HG03159 (cell line): ENCODE measurements around the gene FER.

Source experiments
- ATAC-seq: cut with Tn5 transposase; IDR thresholded peaks from one replicate; pipeline ENCODE4 v1.9.1; 2021; ENCODE audit warnings: mild to moderate bottlenecking, moderate library complexity; ENCODE audit not compliant: unreplicated experiment

Gene FER

DNA sequence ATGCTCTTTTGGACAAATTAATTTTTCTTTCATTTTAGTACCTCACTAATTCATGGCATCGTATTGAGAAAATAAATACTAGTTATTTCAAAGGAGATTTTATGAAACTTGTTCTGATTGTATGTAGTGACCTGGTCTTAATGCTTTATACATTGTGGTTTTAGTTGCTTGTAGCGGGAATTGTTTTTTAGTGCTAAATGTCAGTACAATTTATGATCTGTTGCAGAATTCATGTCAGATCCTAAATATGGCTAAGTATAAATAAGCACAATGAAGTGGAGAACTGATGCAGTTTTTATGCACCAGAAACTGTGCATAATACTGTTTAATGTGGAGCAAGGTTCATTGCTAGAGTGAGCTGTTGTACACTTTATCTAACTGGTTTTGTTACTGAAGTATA lies 353.3 kb downstream of the FER start:
- ATAC-seq = no peak

DNA sequence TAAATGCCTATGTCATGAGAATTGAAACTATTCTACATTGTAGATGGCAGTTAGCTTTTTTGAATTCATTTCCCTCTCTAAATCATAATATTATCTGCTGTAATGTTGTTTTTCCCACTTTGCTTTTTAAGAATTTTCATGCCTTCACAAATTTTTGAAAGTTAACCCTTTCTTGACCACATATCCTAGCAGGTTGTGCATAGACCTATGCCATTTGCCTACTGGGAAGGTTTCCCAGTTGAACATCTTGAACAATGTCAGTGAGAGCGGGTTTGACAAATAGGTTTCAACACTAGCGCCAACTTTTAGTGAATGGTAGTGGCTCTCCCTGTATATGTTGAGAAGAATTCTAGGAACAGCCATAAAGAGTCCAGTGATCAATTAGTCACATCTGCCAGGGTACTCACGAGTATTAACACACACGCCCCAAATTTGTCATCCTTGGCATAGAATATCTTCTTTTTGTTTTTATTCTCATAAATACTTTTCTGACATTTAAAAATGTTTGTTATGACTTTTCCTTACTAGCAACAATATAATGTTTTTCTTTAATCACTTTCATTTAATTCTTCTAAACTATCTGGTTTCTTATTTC lies 354.5 kb downstream of the FER start:
- ATAC-seq = no peak

DNA sequence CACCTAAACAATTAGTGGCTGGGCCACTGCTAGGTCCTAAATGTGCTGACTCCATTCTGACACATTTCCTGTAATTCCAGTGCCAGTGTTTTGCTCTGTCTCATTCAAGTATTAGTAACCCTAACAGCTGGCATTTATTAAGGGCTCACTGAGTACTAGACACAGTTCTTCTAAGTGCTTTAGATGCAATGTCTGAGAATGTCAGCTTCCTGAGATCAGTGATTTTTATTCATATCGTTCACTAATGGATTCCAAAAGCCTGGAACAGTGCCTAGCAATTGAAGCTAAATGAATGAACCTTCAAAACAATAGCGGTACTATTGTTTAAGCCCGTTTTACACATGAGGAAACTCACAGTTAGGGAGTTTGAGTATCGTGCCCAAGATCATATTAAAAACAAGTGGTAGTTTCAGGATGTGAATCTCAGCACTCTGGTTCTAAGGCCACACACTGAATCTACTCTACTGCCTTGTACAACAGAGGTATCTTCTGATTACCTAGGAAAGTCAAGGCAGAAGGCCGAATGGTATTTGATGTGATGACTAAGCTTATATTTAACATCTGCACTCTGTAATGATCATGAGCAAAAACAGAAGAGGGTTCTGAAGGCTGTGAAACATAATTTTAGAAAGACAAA lies 358.1 kb downstream of the FER start:
- ATAC-seq = no peak

DNA sequence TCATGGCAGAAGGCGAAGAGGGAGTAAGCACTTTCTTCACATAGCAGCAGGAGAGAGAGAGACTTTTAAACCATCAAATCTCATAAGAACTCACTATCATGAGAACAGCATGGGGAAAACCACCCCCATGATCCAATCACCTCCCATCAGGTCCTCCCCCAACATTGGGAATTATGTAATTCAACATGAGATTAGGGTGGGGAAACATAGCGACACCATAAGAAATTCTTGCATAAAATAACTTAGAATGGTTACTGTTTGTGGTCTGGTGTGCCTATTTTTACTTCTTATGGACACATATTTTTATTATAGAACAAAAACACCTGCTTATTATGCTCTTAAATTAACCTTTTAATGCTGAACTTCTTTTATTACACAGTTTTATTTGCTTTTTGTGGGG lies 364.0 kb downstream of the FER start:
- no peak for ATAC-seq

DNA sequence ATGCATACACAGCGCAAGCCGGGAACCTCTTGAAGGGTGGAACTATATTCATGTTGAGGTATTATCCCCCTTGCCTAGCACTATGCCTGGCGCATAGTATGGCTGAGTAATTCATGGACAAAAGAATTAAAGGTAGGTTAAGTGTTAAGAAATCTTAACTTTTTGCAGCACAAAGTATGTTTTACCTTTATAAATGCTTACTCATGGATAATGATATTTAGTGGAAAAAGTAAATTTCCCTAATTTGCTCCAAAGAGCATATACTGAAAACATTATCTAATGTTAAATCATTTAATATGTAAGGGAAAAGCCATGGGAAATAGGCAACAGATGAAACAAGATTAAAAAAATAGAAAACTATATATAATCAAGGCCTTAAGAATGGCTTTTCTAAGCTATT lies 365.9 kb downstream of the FER start:
- ATAC-seq = no peak

DNA sequence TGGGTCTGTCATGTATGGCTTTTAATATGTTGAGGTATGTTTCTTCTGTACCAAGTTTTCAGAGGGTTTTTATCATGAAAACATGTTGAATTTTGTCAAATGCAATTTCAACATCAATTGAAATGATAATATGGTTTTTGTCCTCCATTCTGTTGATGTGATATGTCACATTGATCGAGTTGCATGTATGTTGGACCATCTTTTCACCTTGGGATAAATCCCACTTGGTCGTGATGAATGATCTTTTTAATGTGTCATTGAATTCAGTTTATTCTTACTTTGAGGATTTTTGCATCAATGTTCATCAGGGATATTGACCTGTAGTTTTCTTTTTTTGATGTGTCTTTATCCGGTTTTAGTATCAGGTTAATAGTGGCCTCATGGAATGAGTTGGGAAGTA lies 373.5 kb downstream of the FER start:
- ATAC-seq = no peak

DNA sequence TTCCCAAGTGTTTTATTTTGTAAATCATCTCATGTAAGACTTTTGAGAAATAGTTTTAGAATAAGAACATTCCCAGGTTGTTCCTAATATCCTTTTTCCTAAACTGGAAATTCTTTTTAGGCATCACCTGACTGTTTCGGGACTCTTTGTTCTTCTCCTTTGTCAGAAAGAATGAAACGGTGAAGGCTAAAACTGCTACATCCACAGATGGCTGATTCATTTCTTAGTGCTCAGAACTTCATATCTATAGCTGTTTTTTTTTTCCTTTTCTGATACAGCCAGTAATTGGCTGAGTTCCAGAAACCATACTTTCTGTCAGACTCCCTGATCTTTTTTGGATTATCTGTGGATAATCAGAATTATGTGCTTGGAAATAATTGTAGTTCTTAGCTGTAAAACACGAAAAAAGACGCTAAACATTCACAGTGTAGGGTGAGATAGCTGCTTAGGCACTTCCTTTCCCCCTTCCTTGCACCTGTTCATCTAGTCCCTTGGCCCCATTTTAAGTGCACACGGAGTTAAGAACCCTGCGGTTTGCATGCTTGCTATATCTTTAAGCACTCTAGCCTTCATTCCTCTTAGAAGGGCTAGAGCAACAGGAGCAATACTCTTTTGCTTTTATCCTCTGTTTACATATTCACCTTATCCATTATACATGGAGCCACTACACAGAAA lies 378.2 kb downstream of the FER start:
- no peak for ATAC-seq

DNA sequence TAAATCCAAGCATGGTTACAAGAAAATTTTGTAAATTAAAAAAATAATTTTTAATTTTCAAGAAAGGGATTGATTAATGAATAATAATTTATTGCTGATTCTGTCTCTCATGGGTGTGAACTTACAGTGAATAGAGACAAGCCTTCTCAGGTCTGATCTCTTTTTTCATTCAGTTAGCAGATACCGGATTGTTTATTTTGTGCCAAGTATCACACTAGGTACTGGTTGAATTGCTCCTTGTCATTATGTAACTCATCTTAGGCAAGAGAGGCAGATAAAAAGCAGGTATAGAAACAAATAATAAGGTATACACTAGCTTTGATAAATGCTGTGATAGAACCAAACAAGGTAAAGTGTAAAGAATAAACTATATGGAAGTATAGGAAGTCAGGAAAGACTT lies 378.8 kb downstream of the FER start:
- no peak for ATAC-seq

DNA sequence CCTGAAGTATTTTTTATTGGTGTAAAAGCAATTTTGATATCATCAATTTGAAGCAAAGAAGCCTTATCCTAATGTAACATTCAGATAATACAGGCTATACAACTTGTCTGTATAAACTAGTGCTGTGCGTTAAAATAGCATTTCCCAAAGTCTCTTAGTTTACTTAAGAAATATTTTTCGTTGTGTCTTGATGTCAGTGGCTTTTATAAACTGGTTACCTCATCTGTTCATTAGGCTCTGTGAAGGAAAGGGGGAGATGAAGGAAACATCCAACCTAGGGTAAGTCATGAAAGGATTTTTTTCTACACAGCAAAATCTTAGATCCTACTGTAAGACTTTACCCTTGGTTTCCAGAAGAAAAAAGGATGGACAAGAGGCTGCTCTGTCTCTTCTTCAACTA lies 389.2 kb downstream of the FER start:
- ATAC-seq = no peak

DNA sequence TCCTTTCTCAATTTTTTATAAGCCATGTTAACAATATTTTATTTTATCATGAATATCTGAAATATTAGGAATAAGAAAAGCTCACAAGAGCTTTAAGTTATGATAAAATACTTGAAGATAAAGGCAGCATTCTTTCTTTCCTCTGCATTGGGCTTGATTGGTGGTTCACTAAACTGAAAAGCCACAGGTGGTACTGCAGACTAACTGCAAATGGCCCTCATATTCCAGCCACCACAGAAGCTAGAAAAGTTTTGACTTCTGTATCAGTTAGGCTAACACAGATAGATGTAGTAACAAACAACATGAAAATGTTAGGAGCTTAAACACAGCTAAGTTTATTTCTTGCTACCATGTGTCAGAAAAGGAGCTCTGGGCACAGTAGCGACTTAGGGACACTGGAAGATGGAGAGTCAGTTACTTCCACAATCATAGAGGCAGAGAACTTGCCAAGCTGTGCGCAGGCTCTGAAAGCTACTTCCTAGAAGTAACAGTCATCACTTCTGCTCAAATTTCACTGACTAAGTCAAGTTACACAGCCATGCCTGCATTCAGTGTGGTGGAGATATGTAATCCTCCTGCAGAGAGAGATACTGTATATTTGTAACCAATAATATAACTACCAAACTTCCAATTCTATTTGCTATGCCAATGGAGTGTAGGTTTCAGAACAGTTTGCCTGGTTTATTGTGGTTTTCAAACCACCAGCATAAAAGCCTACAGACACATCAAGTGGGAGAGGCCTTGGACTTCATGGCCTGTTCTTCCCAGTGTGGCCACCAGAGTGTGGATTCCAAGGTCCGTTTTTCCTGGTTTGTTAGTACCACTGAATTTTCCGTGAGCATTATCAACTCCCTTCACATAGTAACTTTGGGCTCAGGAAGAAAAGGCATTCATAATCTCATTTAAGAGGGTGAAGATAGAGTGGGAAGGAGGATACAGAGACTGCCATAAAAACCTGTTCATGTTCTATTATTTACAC lies 393.8 kb downstream of the FER start:
- no peak for ATAC-seq

DNA sequence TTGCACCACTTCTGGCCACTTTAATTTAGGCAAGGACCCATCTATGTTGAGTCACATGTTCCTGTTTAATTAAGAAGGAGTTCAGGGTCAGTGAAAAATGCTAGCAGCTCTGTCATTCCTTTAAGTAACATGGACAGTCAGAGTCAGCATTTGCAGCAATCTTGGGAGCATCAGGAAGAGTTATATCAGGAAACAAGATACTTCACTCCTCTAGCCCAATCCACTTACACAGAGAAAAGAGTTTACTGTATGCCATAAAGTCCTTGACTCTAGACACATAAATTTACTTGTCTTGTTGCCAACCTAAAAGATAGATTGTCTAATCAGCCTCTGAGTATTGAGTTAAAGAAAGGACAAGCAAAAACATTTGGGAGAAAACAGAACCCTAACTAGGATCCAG lies 395.3 kb downstream of the FER start:
- ATAC-seq = no peak

DNA sequence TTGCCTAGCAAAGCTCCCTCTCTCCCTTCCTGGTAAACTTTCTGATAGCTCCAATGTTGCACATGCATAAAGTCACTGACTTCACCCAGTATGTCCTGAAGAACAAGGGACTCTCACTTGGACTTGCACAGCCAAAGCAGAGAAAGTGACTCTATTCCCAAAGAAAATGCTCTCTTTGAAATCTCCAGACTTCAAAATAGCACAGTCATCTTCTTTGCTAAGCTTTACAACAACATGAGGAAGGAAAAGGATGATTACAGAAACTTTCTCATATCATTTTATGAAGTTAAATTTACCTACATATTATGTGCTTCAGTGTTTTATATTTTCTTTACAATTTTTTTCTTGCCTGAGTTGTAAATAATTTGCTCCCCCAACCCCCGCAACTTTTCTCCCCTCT lies 397.4 kb downstream of the FER start:
- no peak for ATAC-seq

DNA sequence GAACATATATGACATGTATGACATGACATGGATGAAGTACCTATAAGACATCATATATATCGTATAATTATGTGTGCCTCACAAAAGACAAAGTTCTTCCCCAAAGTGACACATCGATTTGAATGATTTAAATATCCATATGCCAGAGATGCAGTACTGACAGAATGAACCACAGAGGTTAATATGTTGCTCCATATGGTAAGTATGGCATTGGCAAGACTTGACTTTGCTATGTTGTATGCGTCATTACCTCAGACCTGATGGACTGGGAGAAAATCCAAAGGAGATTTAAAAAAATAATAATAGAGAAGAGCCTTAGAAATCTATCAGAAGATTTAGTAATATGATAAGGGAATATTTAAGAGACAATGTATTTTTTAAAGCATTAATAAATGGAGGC lies 398.9 kb downstream of the FER start:
- ATAC-seq = no peak

DNA sequence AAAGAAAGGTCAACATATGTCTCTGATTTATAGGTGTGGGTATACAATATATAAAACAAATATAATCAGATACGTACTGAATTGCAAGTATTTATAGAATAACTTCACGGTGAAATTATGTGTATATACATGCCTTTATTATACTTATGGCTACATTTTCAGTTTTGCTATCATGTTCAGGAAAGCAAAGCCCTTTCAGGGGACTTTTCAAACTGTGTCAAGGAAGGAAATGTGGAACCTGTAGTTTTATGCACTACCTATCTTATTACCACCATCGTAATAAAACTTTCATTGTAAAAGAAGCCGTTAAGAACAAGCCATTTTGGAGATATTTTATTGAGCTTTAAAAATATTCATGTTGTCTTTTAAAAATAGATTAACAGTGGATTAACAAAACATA lies 404.9 kb downstream of the FER start:
- no peak for ATAC-seq

DNA sequence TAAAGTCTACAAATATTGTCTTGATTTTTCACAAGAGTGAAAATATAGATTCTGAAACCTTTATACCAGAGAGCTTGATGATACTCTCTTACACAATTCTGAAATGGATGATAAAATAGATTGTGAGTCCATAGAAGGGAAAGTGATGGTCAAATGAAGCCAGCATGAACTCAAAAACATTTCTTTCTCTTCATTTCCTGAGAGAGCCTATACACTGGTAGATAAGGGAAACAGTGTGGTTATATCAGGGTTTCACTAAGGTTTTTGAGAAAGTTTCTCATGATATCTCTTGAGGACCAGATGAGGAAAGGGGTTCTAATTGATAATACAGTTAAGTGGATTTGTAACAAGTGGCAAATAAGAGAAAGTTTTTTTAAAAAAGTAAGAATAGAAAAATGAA lies 407.9 kb downstream of the FER start:
- peak; percentile 86 for ATAC-seq

DNA sequence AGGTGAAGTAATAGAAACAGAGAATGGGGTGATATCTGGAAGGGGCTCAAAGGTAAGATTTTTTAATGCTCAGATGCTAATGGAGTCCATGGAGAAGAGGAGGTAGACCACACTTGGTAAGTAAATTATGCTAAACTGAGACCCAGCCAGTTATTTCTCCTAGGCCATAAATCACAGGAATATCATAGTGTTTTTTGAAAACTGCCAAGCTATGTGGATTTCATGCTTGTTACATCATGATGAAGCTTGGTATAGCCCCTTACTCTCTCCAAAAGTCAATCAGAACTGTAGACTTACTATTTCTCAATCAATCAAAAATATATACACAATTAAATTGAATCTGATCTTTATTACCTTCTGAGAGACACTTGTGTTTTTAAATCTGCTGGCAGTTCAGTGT lies 409.2 kb downstream of the FER start:
- no peak for ATAC-seq

DNA sequence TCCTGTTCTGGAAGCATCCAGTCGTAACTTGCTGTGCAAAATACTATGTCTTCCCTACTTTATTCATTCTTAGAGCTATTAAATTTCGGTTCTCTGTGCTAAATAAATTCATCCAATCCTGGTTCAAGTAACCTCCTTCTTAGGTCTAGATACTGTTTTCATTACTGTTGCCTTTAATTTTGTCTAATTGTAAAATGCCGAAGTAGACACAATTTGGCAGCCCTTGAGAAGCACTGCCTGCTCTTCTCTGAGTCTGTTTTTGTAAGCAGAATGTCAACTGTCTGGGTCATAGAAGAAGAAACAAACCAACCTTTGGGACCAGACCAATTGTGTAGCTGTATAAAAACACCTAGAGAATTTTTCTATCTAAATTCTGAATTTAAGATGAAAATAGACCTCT lies 412.8 kb downstream of the FER start:
- no peak for ATAC-seq

DNA sequence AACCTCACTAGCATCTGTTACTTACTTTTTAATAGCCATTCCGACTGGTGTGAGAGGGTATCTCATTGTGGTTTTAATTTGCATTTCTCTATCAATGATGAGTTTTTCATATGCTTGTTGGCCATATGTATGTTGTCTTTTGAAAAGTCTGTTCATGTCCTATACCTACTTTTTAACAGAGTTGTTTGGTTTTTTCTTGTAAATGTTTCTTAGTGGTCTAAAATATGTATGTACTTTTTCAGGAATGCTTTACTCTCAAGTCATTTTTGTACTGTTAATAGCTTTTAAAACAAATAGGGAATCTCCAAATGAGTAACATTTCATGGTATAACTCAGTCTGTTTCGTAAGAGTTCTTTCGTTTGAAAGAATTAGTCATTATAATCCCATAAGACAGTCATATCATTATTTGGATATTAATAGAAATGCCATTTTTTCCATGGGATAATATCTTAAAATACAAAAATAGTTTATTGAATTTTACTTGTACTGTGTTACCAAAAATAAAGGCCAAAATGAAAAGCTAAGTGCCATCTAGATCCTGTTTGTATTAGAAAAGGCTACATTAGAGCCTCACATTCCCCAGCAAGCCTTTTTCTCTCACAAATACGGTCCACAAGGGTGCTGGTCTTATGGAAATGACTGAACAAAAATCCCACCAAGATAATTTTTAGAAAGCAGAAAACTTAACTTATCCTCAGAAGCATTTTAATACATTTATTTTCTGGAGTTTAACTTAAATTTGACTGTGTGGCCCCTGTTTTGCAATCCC lies 414.4 kb downstream of the FER start:
- ATAC-seq = peak; percentile 70

DNA sequence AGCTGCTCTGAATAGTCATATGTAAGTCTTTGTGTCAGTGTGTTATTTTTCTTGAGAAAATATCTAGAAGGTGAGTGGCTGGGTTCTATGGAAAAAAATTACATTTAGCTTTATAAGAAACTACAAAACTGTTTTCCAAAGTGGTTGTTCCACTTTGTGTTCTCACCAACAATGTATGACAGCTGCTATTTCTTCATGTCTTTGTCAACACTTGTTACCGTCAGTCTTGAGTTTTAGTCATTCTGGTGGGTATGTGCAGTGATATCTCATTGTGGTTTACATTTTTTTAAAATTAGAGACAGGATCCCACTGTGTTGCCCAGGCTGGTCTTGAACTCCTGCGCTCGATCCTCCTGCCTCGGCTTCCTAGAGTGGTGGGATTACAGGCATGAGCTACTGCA lies 415.6 kb downstream of the FER start:
- no peak for ATAC-seq

DNA sequence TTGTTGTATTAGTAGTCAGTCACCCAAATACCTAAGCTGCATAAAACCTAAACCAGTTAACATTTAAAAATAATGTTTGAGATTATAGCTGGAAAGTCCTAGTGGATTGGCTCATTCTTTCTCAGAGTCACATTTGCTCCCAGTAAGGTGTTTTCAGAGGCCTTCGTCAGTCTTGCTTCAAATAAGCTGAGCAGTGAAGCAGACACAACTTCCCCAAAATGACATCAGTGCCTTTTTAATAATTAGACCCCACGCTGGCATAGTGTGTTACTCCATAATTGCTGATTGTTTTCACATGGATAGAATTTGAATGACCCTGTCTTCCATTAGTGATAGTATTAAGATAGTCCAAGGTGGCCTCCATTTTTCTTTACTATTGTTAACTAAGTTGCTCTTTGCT lies 416.3 kb downstream of the FER start:
- no peak for ATAC-seq

DNA sequence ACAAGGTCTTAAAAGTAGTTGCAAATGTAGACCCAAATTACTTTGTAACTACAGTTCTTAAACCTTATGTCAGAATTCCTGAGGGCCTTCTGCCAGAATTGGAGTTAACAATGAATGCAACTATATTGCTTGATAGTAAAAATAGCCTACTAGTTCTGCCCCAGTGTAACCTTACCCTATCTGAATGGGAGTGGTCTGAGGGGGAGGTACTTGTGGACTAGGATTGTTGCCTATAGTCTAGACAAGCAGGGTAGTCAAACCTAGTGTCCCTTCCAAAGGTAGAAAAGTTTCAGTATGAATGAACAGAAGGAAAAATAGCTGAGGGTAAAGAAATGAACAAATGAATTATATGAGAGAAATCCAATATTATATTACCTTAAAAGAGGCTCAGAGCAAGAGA lies 419.9 kb downstream of the FER start:
- no peak for ATAC-seq
